ENCODE measurements around the gene ATAD3B. TPM values are rescaled to one million over a fixed set of nuclear protein-coding genes. Genes with fewer than 3 reads are reported as not detected.
"Not testable (repeated sequence)": the region's sequence is repeated elsewhere in the genome, so short reads cannot be mapped to it uniquely, and the experiment has no call there.

Gene ATAD3B
- total and polyA plus RNA-seq, 2 of the 4 experiments (the other 2 are of a cell fraction), result 13.8 to 29.0 TPM

DNA sequence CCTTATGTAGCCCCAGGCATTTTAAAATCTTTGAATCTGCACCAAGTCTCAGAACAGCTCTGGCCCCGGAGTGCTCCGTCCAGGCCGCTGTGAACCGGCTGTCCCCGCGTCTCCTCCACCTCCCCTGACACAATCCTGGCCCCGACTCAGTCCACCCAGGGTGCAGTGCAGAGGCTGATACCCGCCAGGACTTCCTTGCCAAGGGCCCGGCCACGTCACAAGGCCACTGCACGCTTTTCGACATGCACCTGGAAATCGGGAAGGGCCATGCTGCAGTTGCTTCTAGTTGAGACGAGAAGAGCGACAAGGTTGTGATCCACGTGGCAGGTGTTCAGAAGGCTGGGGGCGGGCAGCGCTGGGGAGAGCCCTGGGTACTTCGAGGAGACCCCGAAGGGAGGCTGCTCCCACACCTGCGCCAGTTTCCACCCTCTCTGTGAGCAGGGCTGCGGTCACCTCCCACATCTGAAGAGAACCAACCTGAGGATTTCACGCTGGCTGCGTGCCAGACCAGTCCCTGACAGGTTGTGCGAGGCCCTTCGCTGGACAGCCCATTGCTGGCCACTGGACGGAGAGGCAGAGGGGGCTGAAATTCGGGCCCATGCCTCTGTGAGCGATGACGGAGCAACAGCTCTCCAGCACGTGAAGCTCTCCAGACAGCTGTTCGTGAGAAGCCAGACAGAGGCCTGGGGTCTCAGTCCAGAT, 29.3 kb upstream of the ATAD3B start (continued):
- TF ChIP-seq ELK1 (IDR thresholded peaks at IDR 0.05; ENCODE audit: borderline replicate concordance, low read depth, low read length) (no peak), MAFK (IDR thresholded peaks at IDR 0.05; ENCODE audit: low read depth, low read length) (no peak), RCOR1 (IDR thresholded peaks at IDR 0.05; ENCODE audit: insufficient replicate concordance, low read length) (no peak), RAD21 (IDR thresholded peaks at IDR 0.05; ENCODE audit: low read length) (no peak), MAZ (IDR thresholded peaks at IDR 0.05; ENCODE audit: borderline replicate concordance, low read depth, low read length) (no peak), FOS (IDR thresholded peaks at IDR 0.05; ENCODE audit: low read depth, low read length) (no peak)

- H3K14ac ChIP-seq (replicated peaks; ENCODE audit: low read depth, low read length); H2BK120ac ChIP-seq (ENCODE audit: low read depth, low read length); H3K4me2 ChIP-seq (ENCODE audit: low read depth, low read length); H2BK15ac ChIP-seq (ENCODE audit: low read depth, low read length); H3K9me3 ChIP-seq (ENCODE audit: control insufficient read depth, insufficient read depth, low read length); H2AFZ ChIP-seq (replicated peaks; ENCODE audit: low read length, poor library complexity); H3K36me3 ChIP-seq (ENCODE audit: control insufficient read depth, insufficient read depth, low read length); H4K5ac ChIP-seq (ENCODE audit: low read depth, low read length); H2AK5ac ChIP-seq (ENCODE audit: low read depth, low read length); ATAC-seq (ENCODE audit: low read depth); H3K4me3 ChIP-seq (ENCODE audit: insufficient read depth, low read depth, low read length); POLR2A ChIA-PET (ENCODE audit: unreplicated experiment); H4K8ac ChIP-seq (ENCODE audit: low read depth in 2 of 2, low read length in 2 of 2); H3K4ac ChIP-seq (ENCODE audit: low read depth, low read length); dilution Hi-C loops (cut with HindIII; ENCODE audit: low sequenced_read_pairs, unreplicated experiment); in situ Hi-C loops (cut with MboI; ENCODE audit: low sequenced_read_pairs); H3K18ac ChIP-seq (ENCODE audit: low read depth, low read length); H2BK5ac ChIP-seq (ENCODE audit: low read depth, low read length, poor library complexity, severe bottlenecking); H4K91ac ChIP-seq (ENCODE audit: insufficient read depth, low read depth, low read length); H3K27me3 ChIP-seq (ENCODE audit: control insufficient read depth, insufficient read depth, low read length); H3K23ac ChIP-seq (ENCODE audit: low read depth, low read length); intact Hi-C loops (cut with micrococcal nuclease); H3K79me1 ChIP-seq (ENCODE audit: low read depth in 1 of 2, low read length in 2 of 2); H3K9me1 ChIP-seq (ENCODE audit: insufficient read depth, low read length); DNase-seq; H3K56ac ChIP-seq (ENCODE audit: extremely low read depth, insufficient read depth, low read length); H3K9ac ChIP-seq (ENCODE audit: low read depth, low read length); BruUV-seq (replicated peaks); H3K4me1 ChIP-seq (ENCODE audit: control insufficient read depth, insufficient read depth, low read length); H3K27ac ChIP-seq (ENCODE audit: insufficient read depth, low read length); CTCF ChIA-PET; H2AK9ac ChIP-seq (replicated peaks; ENCODE audit: low read depth, low read length, poor library complexity); H2BK20ac ChIP-seq (ENCODE audit: low read depth, low read length); H4K20me1 ChIP-seq (ENCODE audit: insufficient read depth, low read length): not testable (repeated sequence)
- no CpG with 5 or more reads among the region's 19 CpGs for WGBS, 2 experiments (ENCODE audit: extremely low coverage in 2 of 2, insufficient read length in 1 of 2)
Observed at GRCh38 chr1:1446631-1447030, 24.9 kb upstream of the ATAD3B start.
